Astrocyte (in vitro differentiated cells and primary cell): ENCODE measurements around the gene WBP2NL. TPM values are rescaled to one million over a fixed set of nuclear protein-coding genes. Genes with fewer than 3 reads are reported as not detected.

Experiments
- DNase-seq: peaks from one replicate; pipeline ENCODE4 v3.0.0-alpha.2; 2010; ENCODE audit warnings: low read depth
- FAIRE-seq: peaks from 2 replicates; lab custom pipeline; 2011; peaks lifted over from hg19 to GRCh38; lab: Jason Lieb, UNC
- H2AFZ ChIP-seq: 2 replicates; pipeline ENCODE4 v1.6.0; 2012; ENCODE audit warnings: low read depth, low read length, inconsistent platforms
- H3K27ac ChIP-seq: 2 replicates; pipeline ENCODE4 v1.5.1; 2011; ENCODE audit warnings: low read depth, low read length, inconsistent platforms
- H3K27me3 ChIP-seq: 2 replicates; pipeline ENCODE4 v1.6.0; 2011; ENCODE audit warnings: low read length, inconsistent platforms; ENCODE audit not compliant: insufficient read depth
- H3K36me3 ChIP-seq: 2 replicates; pipeline ENCODE4 v1.5.1; 2011; ENCODE audit warnings: low read length, inconsistent platforms; ENCODE audit not compliant: insufficient read depth
- H3K4me1 ChIP-seq: 2 replicates; pipeline ENCODE4 v1.5.1; 2011; ENCODE audit warnings: low read length, inconsistent platforms; ENCODE audit not compliant: insufficient read depth
- H3K4me2 ChIP-seq: 2 replicates; pipeline ENCODE4 v1.6.0; 2012; ENCODE audit warnings: low read length, inconsistent platforms
- H3K4me3 ChIP-seq: 2 replicates; pipeline ENCODE4 v1.5.1; 2011; ENCODE audit warnings: low read depth, mild to moderate bottlenecking, low read length, inconsistent platforms; ENCODE audit not compliant: insufficient read depth
- H3K79me2 ChIP-seq: 2 replicates; pipeline ENCODE4 v1.6.0; 2012; ENCODE audit warnings: mild to moderate bottlenecking, low read length, inconsistent platforms; ENCODE audit not compliant: insufficient read depth
- H3K9ac ChIP-seq: 2 replicates; pipeline ENCODE4 v1.6.0; 2012; ENCODE audit warnings: mild to moderate bottlenecking, low read length, inconsistent platforms
- H3K9me3 ChIP-seq: 2 replicates; pipeline ENCODE4 v1.5.1; 2012; ENCODE audit warnings: low read depth, mild to moderate bottlenecking, low read length, inconsistent platforms; ENCODE audit not compliant: insufficient read depth
- H4K20me1 ChIP-seq: 2 replicates; pipeline ENCODE4 v1.6.0; 2012; ENCODE audit warnings: low read length, inconsistent platforms; ENCODE audit not compliant: insufficient read depth
- H3K27ac Mint-ChIP-seq: one replicate; pipeline ENCODE4 v1.8.0; 2021; ENCODE audit warnings: mild to moderate bottlenecking, mixed read lengths; ENCODE audit not compliant: unreplicated experiment
- H3K27me3 Mint-ChIP-seq: one replicate; pipeline ENCODE4 v1.8.0; 2021; ENCODE audit warnings: low read depth, mixed read lengths; ENCODE audit not compliant: unreplicated experiment
- H3K36me3 Mint-ChIP-seq: one replicate; pipeline ENCODE4 v1.8.0; 2021; ENCODE audit warnings: low read depth, mixed read lengths; ENCODE audit not compliant: unreplicated experiment
- H3K4me1 Mint-ChIP-seq: one replicate; pipeline ENCODE4 v1.8.0; 2021; ENCODE audit warnings: low read depth, mixed read lengths; ENCODE audit not compliant: unreplicated experiment
- H3K4me3 Mint-ChIP-seq: one replicate; pipeline ENCODE4 v1.8.0; 2021; ENCODE audit warnings: mild to moderate bottlenecking, moderate library complexity, mixed read lengths; ENCODE audit not compliant: unreplicated experiment
- H3K9me3 Mint-ChIP-seq: one replicate; pipeline ENCODE4 v1.8.0; 2021; ENCODE audit warnings: mild to moderate bottlenecking, mixed read lengths; ENCODE audit not compliant: unreplicated experiment
- CTCF ChIP-seq: IDR thresholded peaks from 2 replicates; pipeline ENCODE4 v1.5.1; 2011; ENCODE audit warnings: low read depth, mild to moderate bottlenecking, inconsistent platforms, low read length, moderate library complexity; ENCODE audit not compliant: insufficient read depth
- EZH2 ChIP-seq: IDR thresholded peaks from 2 replicates; pipeline ENCODE4 v1.6.1; 2012; ENCODE audit warnings: mild to moderate bottlenecking, low read length, inconsistent platforms; ENCODE audit not compliant: insufficient read depth
- total RNA-seq: library from RNA; stranded (reverse); gene quantifications from 2 replicates; pipeline ENCODE4 v1.2.1, GENCODE V29; 2021

WBP2NL gene
- total RNA-seq, 1 donor from 2014 or later = not detected

- Histone ChIP-seq H3K4me1 (no peaks in the 10 kb centered on the region), H3K4me3 (no peak overlapping the region), H4K20me1 (no peaks in the 10 kb centered on the region), H2AFZ (no peak overlapping the region), H3K27ac (no peak overlapping the region), H3K9me3 (no peaks in the 10 kb centered on the region), H3K27me3 (no peaks in the 10 kb centered on the region), H3K79me2 (no peaks in the 10 kb centered on the region), H3K9ac (no peak overlapping the region), H3K4me2 (no peak overlapping the region), H3K36me3 (no peaks in the 10 kb centered on the region)
- peaks cover 2% of the 10 kb centered on the region for H3K9me3 Mint-ChIP-seq
- no peak for DNase-seq
- H3K27ac Mint-ChIP-seq = no peak overlapping the region
- peaks cover 29% of the 10 kb centered on the region for H3K27me3 Mint-ChIP-seq
- H3K4me1 Mint-ChIP-seq = peaks cover 4% of the 10 kb centered on the region
- no peak for FAIRE-seq
- H3K36me3 Mint-ChIP-seq = no peaks in the 10 kb centered on the region
- TF ChIP-seq CTCF (no peak), EZH2 (no peak)
- no peak overlapping the region for H3K4me3 Mint-ChIP-seq
These were observed 3.4 kb upstream of the WBP2NL start for GRCh38 chr22:41995211-41995610.

- no peak overlapping the region for H2AFZ ChIP-seq
- TF ChIP-seq CTCF (no peak), EZH2 (no peak)
- Mint-ChIP-seq H3K27me3 (peaks cover 25% of the 10 kb centered on the region), H3K27ac (no peak overlapping the region), H3K9me3 (peaks cover 2% of the 10 kb centered on the region), H3K4me3 (no peak overlapping the region), H3K36me3 (no peaks in the 10 kb centered on the region), H3K4me1 (peaks cover 4% of the 10 kb centered on the region)
- no peak for FAIRE-seq
- H4K20me1 ChIP-seq = no peaks in the 10 kb centered on the region
- H3K9ac ChIP-seq = no peak overlapping the region
- H3K4me2 ChIP-seq = no peak overlapping the region
- no peaks in the 10 kb centered on the region for H3K27me3 ChIP-seq
- H3K27ac ChIP-seq = no peak overlapping the region
- no peaks in the 10 kb centered on the region for H3K9me3 ChIP-seq
- DNase-seq = no peak
- no peaks in the 10 kb centered on the region for H3K4me1 ChIP-seq
- H3K36me3 ChIP-seq = no peaks in the 10 kb centered on the region
- H3K79me2 ChIP-seq = no peaks in the 10 kb centered on the region
- no peak overlapping the region for H3K4me3 ChIP-seq
These were observed 1.8 kb upstream of the WBP2NL start for GRCh38 chr22:41996826-41997225.

GRCh38 chr22:42000466-42000865 lies 1.9 kb downstream of the WBP2NL start:
- Histone ChIP-seq H3K4me2 (no peak overlapping the region), H4K20me1 (no peaks in the 10 kb centered on the region), H3K27ac (no peak overlapping the region), H3K4me1 (no peaks in the 10 kb centered on the region), H3K9me3 (no peaks in the 10 kb centered on the region), H2AFZ (no peak overlapping the region), H3K4me3 (no peak overlapping the region), H3K27me3 (no peaks in the 10 kb centered on the region), H3K36me3 (no peaks in the 10 kb centered on the region), H3K79me2 (no peaks in the 10 kb centered on the region), H3K9ac (no peak overlapping the region)
- Mint-ChIP-seq H3K4me3 (no peak overlapping the region), H3K9me3 (peaks cover 2% of the 10 kb centered on the region), H3K27me3 (peaks cover 21% of the 10 kb centered on the region), H3K27ac (no peak overlapping the region), H3K36me3 (no peaks in the 10 kb centered on the region), H3K4me1 (no peaks in the 10 kb centered on the region)
- no peak for TF ChIP-seq CTCF
- no peak for TF ChIP-seq EZH2
- DNase-seq (no peak), FAIRE-seq (no peak)
